ENCODE measurements around the gene ZFR2. TPM values are rescaled to one million over a fixed set of nuclear protein-coding genes. Genes with fewer than 3 reads are reported as not detected.

ZFR2 gene
- total and polyA plus RNA-seq, 2 of the 8 experiments (the other 6 are each of a cell fraction or from before 2014, with no cell fraction given): 14.5 to 28.4 TPM

DNA sequence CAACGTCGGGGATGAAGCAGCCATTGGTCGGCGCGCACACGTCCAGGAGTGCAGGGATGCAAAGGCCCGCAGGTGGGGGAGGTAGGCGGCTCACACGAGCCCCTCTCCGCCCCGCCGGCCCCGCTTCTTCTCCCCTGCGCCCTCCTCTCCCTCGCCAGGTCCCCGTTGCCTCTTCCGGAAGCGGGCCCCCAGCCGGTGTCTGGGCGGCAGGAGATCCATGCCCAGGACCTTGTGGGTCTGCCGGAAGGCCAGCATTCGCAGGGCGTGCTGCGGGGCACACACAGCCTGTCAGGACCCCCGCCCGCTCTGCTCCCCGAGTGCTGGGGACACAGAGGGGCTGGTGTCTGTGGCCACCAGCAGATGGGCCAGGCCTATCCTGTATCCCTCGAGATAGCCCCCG lies 63.0 kb downstream of the ZFR2 start:
- H2BK12ac ChIP-seq (ENCODE audit: low read depth, low read length): no peak overlapping the region
- H3K27ac ChIP-seq (ENCODE audit: low read depth, low read length): no peak overlapping the region
- no peak overlapping the region for H3K4me2 ChIP-seq (ENCODE audit: insufficient read depth in 1 of 2, low read depth in 2 of 2, low read length in 2 of 2)
- no peak overlapping the region for H2AFZ ChIP-seq (ENCODE audit: low read length)
- no peak overlapping the region for H3K56ac ChIP-seq (replicated peaks; ENCODE audit: insufficient read length, low read depth, low read length)
- H3K27me3 ChIP-seq (replicated peaks in 1 of 4; ENCODE audit: control insufficient read depth in 3 of 4, extremely low read depth in 1 of 4, insufficient read depth in 3 of 4, low read length in 3 of 4): peaks cover 0 to 5% (median 3%) of the 10 kb centered on the region in 4 experiments; a peak in 5 of 7 replicates
- no peak overlapping the region for H3K18ac ChIP-seq (ENCODE audit: extremely low read depth, low read length)
- no peaks in the 10 kb centered on the region for H3K79me1 ChIP-seq (ENCODE audit: low read depth, low read length)
- DNase-seq (ENCODE audit: low read depth in 1 of 2, low spot score in 2 of 2) (no peak), FAIRE-seq (no peak)
- H2BK15ac ChIP-seq (ENCODE audit: low read length): no peak overlapping the region
- H3K9me3 ChIP-seq (ENCODE audit: insufficient read depth in 2 of 2, low read depth in 1 of 2, low read length in 1 of 2): peaks cover 0 to 4% of the 10 kb centered on the region in 2 experiments; a peak in 1 of 4 replicates
- H3K4me3 ChIP-seq (ENCODE audit: extremely low read depth in 1 of 4, insufficient read depth in 2 of 4, low read depth in 3 of 4, low read length in 4 of 4): no peak overlapping the region
- H3K79me2 ChIP-seq (ENCODE audit: control insufficient read depth in 1 of 2, insufficient read depth in 2 of 2, low read length in 2 of 2): no peaks in the 10 kb centered on the region
- H3K14ac ChIP-seq (ENCODE audit: insufficient read length): no peak overlapping the region
- no peak overlapping the region for H3K9ac ChIP-seq (replicated peaks in 1 of 4; ENCODE audit: extremely low read depth in 1 of 4, low read depth in 3 of 4, low read length in 3 of 4)
- H2BK120ac ChIP-seq (replicated peaks; ENCODE audit: low read depth, low read length): no peak overlapping the region
- no peak overlapping the region for H2BK20ac ChIP-seq (ENCODE audit: low read length)
- POLR2A ChIA-PET (ENCODE audit: partially characterized antibody): interaction anchor here (1.4 to 1.6 kb wide), 2 partner anchors 165 to 179 kb away, joined by 4 to 5 read pairs; partner anchors contain the start of genes DAPK3 and EEF2
- H4K8ac ChIP-seq (ENCODE audit: extremely low read depth, insufficient read depth, low read length): no peak overlapping the region
- CTCF ChIA-PET (ENCODE audit: partially characterized antibody): interaction anchor here (2.2 kb wide), 1 partner anchor 16 kb away, joined by 7 read pairs; no protein-coding TSS in a partner anchor
- peaks cover 0 to 3% (median 0%) of the 10 kb centered on the region in 4 experiments; a peak in 1 of 8 replicates for H3K36me3 ChIP-seq (ENCODE audit: control insufficient read depth in 2 of 4, insufficient read depth in 4 of 4, low read length in 3 of 4)
- peaks cover 0 to 9% of the 10 kb centered on the region in 2 experiments for H4K20me1 ChIP-seq (replicated peaks in 1 of 2; ENCODE audit: control insufficient read depth in 1 of 2, insufficient read depth in 2 of 2, low read length in 2 of 2)
- no peak overlapping the region for H3K23ac ChIP-seq (ENCODE audit: insufficient read length)
- peaks cover 0 to 3% (median 1%) of the 10 kb centered on the region in 4 experiments; a peak in 3 of 7 replicates for H3K4me1 ChIP-seq (replicated peaks in 1 of 4; ENCODE audit: control insufficient read depth in 3 of 4, insufficient read depth in 4 of 4, low read length in 3 of 4)
- 95% methylated on average over 7 of the region's 29 CpGs; no CpG with 5 or more reads in 1 of the 2 experiments for WGBS, 2 experiments (ENCODE audit: extremely low coverage in 1 of 2, insufficient coverage in 1 of 2, insufficient read length in 1 of 2, insufficient replicate concordance in 2 of 2, low coverage in 1 of 2, low lambda C conversion rate in 2 of 2, missing lambda C conversion rate in 1 of 2)
- H4K5ac ChIP-seq (ENCODE audit: insufficient read length, low read depth, low read length): no peak overlapping the region
- H4K91ac ChIP-seq (replicated peaks; ENCODE audit: insufficient read length, low read length): no peak overlapping the region
- no peak overlapping the region for H2AK5ac ChIP-seq (ENCODE audit: low read depth, low read length)
- no peak for TF ChIP-seq JUND (IDR thresholded peaks at IDR 0.05; ENCODE audit: low read length)
- TF ChIP-seq, protein P1, sequence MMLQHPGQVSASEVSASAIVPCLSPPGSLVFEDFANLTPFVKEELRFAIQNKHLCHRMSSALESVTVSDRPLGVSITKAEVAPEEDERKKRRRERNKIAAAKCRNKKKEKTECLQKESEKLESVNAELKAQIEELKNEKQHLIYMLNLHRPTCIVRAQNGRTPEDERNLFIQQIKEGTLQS (IDR thresholded peaks at IDR 0.05; ENCODE audit: insufficient read depth, low read depth, low read length): no peak
- TF ChIP-seq NRF1 (IDR thresholded peaks at IDR 0.05; ENCODE audit: low read depth, low read length): no peak
- H3K23me2 ChIP-seq (ENCODE audit: low read depth, low read length): peaks cover 9% of the 10 kb centered on the region
- no peak overlapping the region for H3K4ac ChIP-seq (replicated peaks; ENCODE audit: insufficient read length, low read depth, low read length)
- H2BK5ac ChIP-seq (ENCODE audit: low read depth, low read length): no peak overlapping the region

Data from H1 (cell line).